Common myeloid progenitor, CD34-positive (primary cell): Measurements from ENCODE around the gene TMEM235.
A peak's percentile ranks its signal among the peaks of the same experiment; 100 is the strongest.

Experiments
- CTCF ChIA-PET: fragments of 350-600 bp; sonication (Branson Sonifier 250); formaldehyde crosslinking; loops from one replicate; lab custom pipeline; 2021; ENCODE audit warnings: antibody characterized with exemption; lab: Charles Lee
- POLR2A ChIA-PET: fragments of 350-600 bp; sonication (Branson Sonifier 250); formaldehyde crosslinking; loops from one replicate; lab custom pipeline; 2021; ENCODE audit warnings: antibody characterized with exemption; lab: Charles Lee
- DNase-seq, 3 donors: peaks; one replicate each; pipeline versions ENCODE4 v3.0.0 to v3.0.0-alpha.2; 2013
- H3K27ac ChIP-seq, 2 experiments: 1 replicate in 1 of 2; 2 replicates in 1 of 2; pipeline ENCODE4 v1.7.0; 2013; ENCODE audit warnings: inconsistent platforms in 2 of 2, low read length in 2 of 2, mild to moderate bottlenecking in 2 of 2, low read depth in 1 of 2, moderate library complexity in 1 of 2; ENCODE audit not compliant: severe bottlenecking in 2 of 2, insufficient read depth in 1 of 2, poor library complexity in 1 of 2
- H3K27me3 ChIP-seq, 5 experiments: replicated peaks in 2 of 5; 1 replicate in 3 of 5; 2 replicates in 2 of 5; pipeline versions ENCODE4 v1.6.1 to v1.7.0; 2013; ENCODE audit warnings: low read length in 4 of 5, mild to moderate bottlenecking in 2 of 5, moderate library complexity in 2 of 5, inconsistent platforms in 1 of 5; ENCODE audit not compliant: insufficient read depth in 5 of 5, control insufficient read depth in 4 of 5
- H3K36me3 ChIP-seq, 4 experiments: 1 replicate in 2 of 4; 2 replicates in 2 of 4; pipeline versions ENCODE4 v1.6.1 to v1.7.0; 2013; ENCODE audit warnings: low read length in 3 of 4, control low read depth in 1 of 4, mild to moderate bottlenecking in 1 of 4; ENCODE audit not compliant: control insufficient read depth in 4 of 4, insufficient read depth in 4 of 4
- H3K4me1 ChIP-seq, 4 experiments: 1 replicate in 3 of 4; 2 replicates in 1 of 4; pipeline versions ENCODE4 v1.6.1 to v1.7.1; 2013; ENCODE audit warnings: low read length in 3 of 4, mild to moderate bottlenecking in 3 of 4, control low read depth in 1 of 4, inconsistent platforms in 1 of 4, moderate library complexity in 1 of 4; ENCODE audit not compliant: control insufficient read depth in 4 of 4, insufficient read depth in 4 of 4; ENCODE audit errors: control extremely low read depth in 1 of 4
- H3K4me3 ChIP-seq, 7 experiments: 1 replicate in 4 of 7; 2 replicates in 3 of 7; pipeline versions ENCODE4 v1.5.1 to v1.7.0; 2013; ENCODE audit warnings: mild to moderate bottlenecking in 7 of 7, low read length in 6 of 7, moderate library complexity in 6 of 7, inconsistent platforms in 2 of 7, low read depth in 2 of 7, control low read depth in 1 of 7; ENCODE audit not compliant: insufficient read depth in 4 of 7, control insufficient read depth in 1 of 7; ENCODE audit errors: extremely low read depth in 1 of 7
- H3K9me3 ChIP-seq, 5 experiments: 1 replicate in 4 of 5; 2 replicates in 1 of 5; pipeline versions ENCODE4 v1.6.1 to v1.7.1; 2013; ENCODE audit warnings: low read length in 4 of 5, mild to moderate bottlenecking in 2 of 5, inconsistent platforms in 1 of 5, low read depth in 1 of 5, moderate library complexity in 1 of 5; ENCODE audit not compliant: control insufficient read depth in 4 of 5, insufficient read depth in 2 of 5; ENCODE audit errors: control extremely low read depth in 1 of 5
- WGBS: methylation state at CpG from one replicate; pipeline ENCODE4 v1.1.5; 2013; ENCODE audit not compliant: insufficient coverage; 5-methylcytosine and 5-hydroxymethylcytosine counted together

The TMEM235 gene

DNA sequence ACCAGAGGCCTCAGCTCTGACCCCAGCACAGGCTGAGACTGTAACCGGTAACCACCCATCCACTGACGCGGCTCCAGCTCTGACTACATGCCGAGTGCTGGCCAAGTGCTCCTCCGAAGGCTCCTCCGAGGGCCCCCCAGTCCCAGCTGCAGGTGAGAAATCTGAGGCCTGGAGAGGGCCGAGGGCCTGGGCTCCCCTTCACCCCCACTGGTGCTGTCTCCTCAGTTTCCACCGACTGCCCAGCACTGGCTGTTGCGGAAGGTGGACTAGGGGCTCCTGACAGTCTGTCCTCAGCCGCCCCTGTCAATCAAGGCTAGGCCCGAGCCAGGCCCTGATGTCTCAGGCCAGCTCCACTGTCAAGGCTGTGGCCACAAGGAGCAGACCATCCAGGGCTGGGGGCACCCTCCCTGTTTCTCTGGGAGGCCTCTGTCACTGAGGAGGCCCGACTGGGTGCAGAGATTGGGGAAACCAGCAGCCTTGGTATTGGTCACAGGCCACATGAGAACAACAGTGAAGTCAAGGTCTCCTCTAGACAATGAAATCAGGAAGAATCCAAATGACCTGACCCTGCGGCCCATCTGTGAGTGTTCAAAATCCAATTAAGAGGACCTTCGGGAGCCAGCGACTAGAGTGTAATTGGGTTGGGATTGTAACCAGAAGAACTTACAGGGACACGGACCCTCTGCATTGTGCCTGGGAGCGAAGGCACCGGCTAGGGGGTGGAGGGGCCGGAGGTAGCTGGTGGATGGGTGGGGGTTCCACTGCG is 5.1 kb downstream of the TMEM235 start:
- POLR2A ChIA-PET: no interaction called here
- Histone ChIP-seq H3K4me1 (peaks cover 0 to 20% (median 14%) of the 10 kb centered on the region in 4 experiments), H3K4me3 (no peak overlapping the region), H3K27ac (no peak overlapping the region), H3K36me3 (no peaks in the 10 kb centered on the region), H3K27me3 (peaks cover 0 to 16% (median 8%) of the 10 kb centered on the region in 5 experiments), H3K9me3 (no peaks in the 10 kb centered on the region)
- over 99% methylated on average over 17 of the region's 20 CpGs for WGBS
- no peak for DNase-seq
- CTCF ChIA-PET: interaction anchor here (0.9 to 6.1 kb wide), 4 partner anchors 10 to 14 kb away, joined by 4 to 29 read pairs (median 8); no protein-coding TSS in a partner anchor

DNA sequence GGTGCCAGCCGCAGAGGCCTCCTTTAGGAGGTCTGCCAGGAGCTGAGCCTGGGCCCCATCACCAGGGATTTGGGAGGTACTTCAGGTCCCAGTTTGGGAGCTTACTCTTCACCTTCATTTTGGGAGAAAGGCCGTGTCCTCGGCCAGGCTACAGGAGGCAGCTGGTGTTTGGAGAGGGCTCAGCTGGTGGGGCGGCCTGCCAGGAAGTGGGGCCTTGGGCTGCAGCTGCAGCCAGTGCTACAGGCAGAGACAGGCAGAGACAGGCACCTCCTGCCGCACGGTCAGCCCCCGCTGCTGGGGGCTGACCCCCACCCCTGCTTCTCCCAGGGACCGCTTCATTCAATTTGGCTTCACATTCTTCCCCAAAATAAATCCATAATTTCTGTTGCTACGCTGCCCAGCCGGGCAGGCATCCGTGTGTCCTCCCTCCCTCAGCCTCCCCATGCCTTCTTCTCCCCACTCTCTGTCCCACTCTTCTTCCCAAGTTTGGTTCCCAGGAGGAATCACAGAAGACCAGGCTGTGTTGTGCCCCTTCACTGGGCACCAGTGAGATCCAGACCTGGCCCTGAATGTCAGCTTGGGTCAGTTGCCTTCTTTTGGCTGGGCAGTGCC is 6.1 kb downstream of the TMEM235 start:
- DNase-seq: no peak
- Histone ChIP-seq H3K9me3 (no peaks in the 10 kb centered on the region), H3K36me3 (no peaks in the 10 kb centered on the region), H3K4me3 (no peak overlapping the region), H3K27ac (no peak overlapping the region), H3K27me3 (peaks cover 0 to 7% (median 6%) of the 10 kb centered on the region in 5 experiments), H3K4me1 (peaks cover 0 to 20% (median 15%) of the 10 kb centered on the region in 4 experiments)
- 97% methylated on average over 9 of the region's 11 CpGs for WGBS
- CTCF ChIA-PET: interaction anchor here (1.3 to 6.1 kb wide), 3 partner anchors 9 to 13 kb away, joined by 4 to 29 read pairs (median 13); no protein-coding TSS in a partner anchor
- POLR2A ChIA-PET: interaction anchor here (0.7 kb wide), 1 partner anchor 12 kb away, joined by 3 read pairs; no protein-coding TSS in a partner anchor

DNA sequence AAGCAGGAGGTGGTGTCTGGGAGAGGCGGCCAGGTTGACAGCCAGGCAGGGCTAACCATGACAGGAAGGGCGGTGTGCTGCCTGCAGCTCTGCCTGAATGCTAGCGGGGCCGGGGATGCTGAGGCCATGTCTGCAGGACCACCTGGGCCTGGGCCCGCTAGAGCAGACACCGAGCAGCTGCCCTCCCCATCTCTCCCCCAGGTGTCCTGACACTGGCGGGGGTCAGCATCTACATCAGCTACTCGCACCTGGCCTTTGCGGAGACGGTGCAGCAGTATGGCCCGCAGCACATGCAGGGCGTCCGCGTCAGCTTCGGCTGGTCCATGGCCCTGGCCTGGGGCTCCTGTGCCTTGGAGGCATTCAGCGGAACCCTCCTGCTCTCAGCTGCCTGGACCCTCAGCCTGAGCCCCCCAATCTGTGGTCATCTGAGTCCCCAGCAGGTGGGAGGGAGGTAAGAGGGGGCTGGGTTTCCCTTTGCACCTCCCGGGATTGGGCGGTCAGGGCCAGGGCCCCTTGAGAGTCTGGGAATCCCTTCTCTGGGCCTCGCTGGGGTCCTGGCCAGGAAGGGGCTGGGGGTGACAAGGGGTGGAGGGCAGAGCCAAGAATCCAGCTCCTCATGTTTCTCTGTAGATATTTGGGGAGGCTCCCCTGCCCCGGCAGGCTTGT is 7.5 kb downstream of the TMEM235 start:
- Histone ChIP-seq H3K4me1 (peaks cover 0 to 17% (median 10%) of the 10 kb centered on the region in 4 experiments), H3K4me3 (no peak overlapping the region), H3K9me3 (no peaks in the 10 kb centered on the region), H3K27me3 (no peaks in the 10 kb centered on the region), H3K27ac (no peak overlapping the region), H3K36me3 (no peaks in the 10 kb centered on the region)
- 89% methylated on average over 15 of the region's 20 CpGs for WGBS
- no peak for DNase-seq
- ChIA-PET POLR2A (interaction anchor here (1.2 kb wide), 1 partner anchor 13 kb away, joined by 3 read pairs; no protein-coding TSS in a partner anchor), CTCF (interaction anchor here (6.1 kb wide), 1 partner anchor 12 kb away, joined by 29 read pairs; no protein-coding TSS in a partner anchor)

DNA sequence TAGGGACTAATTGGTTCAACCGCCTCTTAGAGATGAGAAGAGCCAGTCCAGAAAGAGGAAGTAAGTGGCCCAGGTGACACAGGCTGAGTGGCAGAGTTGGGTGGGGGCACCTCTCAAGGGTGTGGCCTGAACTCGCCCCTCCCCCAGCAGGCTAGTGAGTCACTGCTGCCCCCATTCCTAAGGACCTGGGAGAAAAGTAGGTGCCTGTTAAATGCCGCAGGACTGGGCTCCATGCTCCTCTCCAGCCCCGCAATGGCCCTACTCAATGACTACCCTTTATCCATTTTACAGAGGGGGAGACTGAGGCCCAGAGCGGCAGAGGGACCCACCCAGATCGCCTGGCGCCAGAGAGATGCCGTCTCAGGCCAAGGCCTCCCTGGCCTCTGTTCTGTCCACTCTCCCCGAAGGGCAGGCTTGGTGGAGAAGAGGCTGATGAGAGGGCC is 8.1 kb downstream of the TMEM235 start:
- Histone ChIP-seq H3K36me3 (no peaks in the 10 kb centered on the region), H3K4me3 (no peak overlapping the region), H3K27me3 (no peaks in the 10 kb centered on the region), H3K4me1 (peaks cover 0 to 17% (median 10%) of the 10 kb centered on the region in 4 experiments), H3K27ac (no peak overlapping the region), H3K9me3 (no peaks in the 10 kb centered on the region)
- CTCF ChIA-PET: interaction anchor here (6.1 kb wide), 1 partner anchor 11 kb away, joined by 29 read pairs; no protein-coding TSS in a partner anchor
- POLR2A ChIA-PET: interaction anchor here (1.2 kb wide), 1 partner anchor 12 kb away, joined by 3 read pairs; no protein-coding TSS in a partner anchor
- 84% methylated on average over 5 of the region's 9 CpGs for WGBS
- peak in 2 of 3 donors; percentile 65 to 73 for DNase-seq

DNA sequence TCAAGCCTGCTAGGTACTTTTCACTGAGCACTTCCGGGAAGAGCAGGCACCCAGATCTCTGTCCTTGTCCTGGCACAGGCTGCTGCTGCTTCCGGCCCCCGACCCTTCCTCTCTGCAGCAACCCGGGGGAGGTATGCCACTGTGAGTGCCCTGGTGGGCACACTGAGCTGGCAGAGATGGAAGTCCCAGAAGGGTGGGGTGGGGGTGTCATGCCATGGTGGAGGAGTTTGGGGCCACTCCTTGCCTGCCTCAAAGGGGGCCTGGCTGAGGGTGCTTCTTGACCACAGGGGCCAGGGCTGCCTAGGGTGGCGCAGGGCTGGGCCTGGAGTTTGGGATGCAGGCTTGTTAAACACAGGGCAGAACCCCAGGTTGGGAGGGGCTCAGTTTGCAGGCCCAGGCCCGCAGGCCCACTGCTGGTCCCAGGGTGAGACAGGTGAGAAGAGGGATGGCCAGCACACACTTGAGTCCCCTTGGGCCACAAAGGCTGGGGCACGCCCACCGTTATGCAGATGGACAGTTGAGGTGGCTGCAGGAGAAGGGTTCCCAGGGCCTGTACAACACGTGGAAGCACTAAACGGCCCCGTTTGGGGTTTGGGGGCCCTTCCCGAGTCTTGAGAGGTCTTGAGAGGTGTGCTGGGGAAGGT is 8.7 kb downstream of the TMEM235 start:
- Histone ChIP-seq H3K36me3 (no peaks in the 10 kb centered on the region), H3K4me3 (no peak overlapping the region), H3K9me3 (no peaks in the 10 kb centered on the region), H3K27me3 (no peaks in the 10 kb centered on the region), H3K27ac (no peak overlapping the region), H3K4me1 (peaks cover 0 to 17% (median 9%) of the 10 kb centered on the region in 4 experiments)
- WGBS: 82% methylated on average over 6 of the region's 12 CpGs
- CTCF ChIA-PET: interaction anchor here (1.2 to 6.1 kb wide), 4 partner anchors 9 to 103 kb away, joined by 4 to 29 read pairs (median 6); no protein-coding TSS in a partner anchor
- no peak for DNase-seq
- POLR2A ChIA-PET: no interaction called here

DNA sequence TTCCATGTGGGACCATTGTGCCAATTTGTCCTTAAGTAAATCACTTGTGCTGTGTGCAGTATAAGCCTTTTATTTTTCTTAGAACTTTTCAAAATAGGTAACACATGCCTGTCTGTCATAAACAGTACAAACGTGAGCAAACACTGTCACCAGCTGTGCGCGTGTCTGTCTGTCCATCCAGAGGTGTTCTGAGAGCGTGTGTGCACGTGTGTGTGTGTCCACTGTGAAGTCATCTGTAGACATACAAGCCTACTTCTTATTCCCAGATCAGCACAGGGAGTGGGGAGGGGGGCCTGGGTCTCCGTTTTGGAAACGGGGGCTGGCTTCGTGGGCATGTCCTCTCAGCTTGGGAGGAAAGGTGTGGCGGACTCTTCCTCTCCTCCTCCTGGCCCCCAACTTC is 9.4 kb downstream of the TMEM235 start:
- Histone ChIP-seq H3K27me3 (no peaks in the 10 kb centered on the region), H3K4me3 (no peak overlapping the region), H3K27ac (no peak overlapping the region), H3K4me1 (peaks cover 0 to 17% (median 9%) of the 10 kb centered on the region in 4 experiments), H3K9me3 (no peaks in the 10 kb centered on the region), H3K36me3 (no peaks in the 10 kb centered on the region)
- WGBS: 98% methylated on average over 8 of the region's 9 CpGs
- ChIA-PET POLR2A (no interaction called here), CTCF (interaction anchor here (1.2 to 1.9 kb wide), 3 partner anchors 9 to 104 kb away, joined by 4 to 7 read pairs (median 5); no protein-coding TSS in a partner anchor)
- DNase-seq: no peak
